Esophagus (tissue), 2 donors: ENCODE results near the gene SERINC2. TPM values are rescaled to one million over a fixed set of nuclear protein-coding genes. Genes with fewer than 3 reads are reported as not detected.

Experiments
- H3K27ac ChIP-seq, 2 donors: one replicate each; pipeline ENCODE4 v1.5.1; 2013; ENCODE audit warnings: low read depth in 2 of 2, mild to moderate bottlenecking in 2 of 2, inconsistent platforms in 1 of 2, low read length in 1 of 2, moderate library complexity in 1 of 2
- H3K27me3 ChIP-seq, 2 donors: one replicate each; pipeline ENCODE4 v1.6.1; 2013; ENCODE audit warnings: low read length in 2 of 2, control low read depth in 1 of 2, mild to moderate bottlenecking in 1 of 2; ENCODE audit not compliant: insufficient read depth in 2 of 2, control insufficient read depth in 1 of 2
- H3K36me3 ChIP-seq, 2 donors: one replicate each; pipeline ENCODE4 v1.6.1; 2013; ENCODE audit warnings: low read length in 1 of 2; ENCODE audit not compliant: control insufficient read depth in 2 of 2, insufficient read depth in 2 of 2
- H3K4me1 ChIP-seq, 2 donors: one replicate each; pipeline ENCODE4 v1.6.1; 2013; ENCODE audit warnings: low read length in 1 of 2; ENCODE audit not compliant: control insufficient read depth in 2 of 2, insufficient read depth in 2 of 2
- H3K4me3 ChIP-seq, 2 donors: one replicate each; pipeline ENCODE4 v1.5.1; 2013; ENCODE audit warnings: low read length in 2 of 2, mild to moderate bottlenecking in 2 of 2, low read depth in 1 of 2, moderate library complexity in 1 of 2
- H3K9me3 ChIP-seq, 2 donors: one replicate each; pipeline ENCODE4 v1.6.1; 2013; ENCODE audit warnings: mild to moderate bottlenecking in 2 of 2, low read depth in 1 of 2, low read length in 1 of 2, moderate library complexity in 1 of 2; ENCODE audit not compliant: control insufficient read depth in 2 of 2, insufficient read depth in 1 of 2
- WGBS, 2 donors: extraction: QIAGEN DNeasy Blood & Tissue Kit; methylation state at CpG; one replicate each; pipeline ENCODE4 v1.1.7; 2013; 5-methylcytosine and 5-hydroxymethylcytosine counted together
- polyA plus RNA-seq, 2 donors: library from polyadenylated mRNA; stranded (reverse); fragments of 200-250 nt; gene quantifications; one replicate each; pipeline ENCODE4 v1.2.3, GENCODE V29; 2013
- donor health status: healthy with polysubstance abuse.
- donor health status: Bipolar disorder and iron deficiency.

SERINC2 gene
- polyA plus RNA-seq, 2 donors, result 84.2 to 119 TPM

- H3K36me3 ChIP-seq, result no peaks in the 10 kb centered on the region
- H3K4me3 ChIP-seq, result no peak overlapping the region
- H3K27me3 ChIP-seq, result no peaks in the 10 kb centered on the region
- no peak overlapping the region for H3K27ac ChIP-seq
- peaks cover 0 to 2% of the 10 kb centered on the region in 2 donors for H3K4me1 ChIP-seq
- WGBS, 2 donors, result 75 to 82% methylated on average over 4 of the region's 4 CpGs
- H3K9me3 ChIP-seq, result no peaks in the 10 kb centered on the region
Observed at GRCh38 chr1:31397360-31398095, 15.5 kb upstream of the SERINC2 start.

GRCh38 chr1:31398246-31398645, 14.8 kb upstream of the SERINC2 start:
- 83 to 88% methylated on average over 2 of the region's 2 CpGs for WGBS, 2 donors
- H3K27me3 ChIP-seq, result no peaks in the 10 kb centered on the region
- no peak overlapping the region for H3K27ac ChIP-seq
- H3K9me3 ChIP-seq, result no peaks in the 10 kb centered on the region
- H3K4me3 ChIP-seq, result no peak overlapping the region
- peaks cover 0 to 2% of the 10 kb centered on the region in 2 donors for H3K4me1 ChIP-seq
- H3K36me3 ChIP-seq, result no peaks in the 10 kb centered on the region

- Histone ChIP-seq H3K27ac (no peak overlapping the region), H3K9me3 (no peaks in the 10 kb centered on the region), H3K4me3 (no peak overlapping the region), H3K27me3 (no peaks in the 10 kb centered on the region), H3K36me3 (no peaks in the 10 kb centered on the region), H3K4me1 (peaks cover 0 to under 1% of the 10 kb centered on the region in 2 donors)
- 50 to 60% methylated on average over 3 of the region's 3 CpGs for WGBS, 2 donors
Observed at GRCh38 chr1:31399976-31400375, 13.0 kb upstream of the SERINC2 start.

- Histone ChIP-seq H3K9me3 (no peaks in the 10 kb centered on the region), H3K36me3 (no peaks in the 10 kb centered on the region), H3K27ac (no peak overlapping the region), H3K27me3 (no peaks in the 10 kb centered on the region), H3K4me3 (no peak overlapping the region), H3K4me1 (no peaks in the 10 kb centered on the region)
- 48% methylated on average over 3 of the region's 3 CpGs for WGBS, 2 donors
Observed at GRCh38 chr1:31400393-31400792, 12.6 kb upstream of the SERINC2 start.

GRCh38 chr1:31401241-31401640, 11.8 kb upstream of the SERINC2 start:
- Histone ChIP-seq H3K27ac (no peak overlapping the region), H3K4me3 (no peak overlapping the region), H3K36me3 (no peaks in the 10 kb centered on the region), H3K27me3 (no peaks in the 10 kb centered on the region), H3K9me3 (no peaks in the 10 kb centered on the region), H3K4me1 (no peaks in the 10 kb centered on the region)
- WGBS, 2 donors, result 42 to 48% methylated on average over 2 of the region's 2 CpGs

GRCh38 chr1:31405578-31406245, 7.3 kb upstream of the SERINC2 start:
- Histone ChIP-seq H3K36me3 (no peaks in the 10 kb centered on the region), H3K27me3 (no peaks in the 10 kb centered on the region), H3K4me3 (no peak overlapping the region), H3K27ac (no peak overlapping the region), H3K9me3 (no peaks in the 10 kb centered on the region), H3K4me1 (no peaks in the 10 kb centered on the region)
- WGBS, 2 donors, result 57 to 65% methylated on average over 6 of the region's 6 CpGs

GRCh38 chr1:31407029-31407626, 5.9 kb upstream of the SERINC2 start:
- Histone ChIP-seq H3K4me1 (no peaks in the 10 kb centered on the region), H3K27me3 (no peaks in the 10 kb centered on the region), H3K36me3 (no peaks in the 10 kb centered on the region), H3K27ac (no peak overlapping the region), H3K4me3 (no peak overlapping the region), H3K9me3 (no peaks in the 10 kb centered on the region)
- 82 to 86% methylated on average over 16 to 18 of the region's 18 CpGs for WGBS, 2 donors

GRCh38 chr1:31408788-31409318, 4.2 kb upstream of the SERINC2 start:
- Histone ChIP-seq H3K27ac (no peak overlapping the region), H3K9me3 (no peaks in the 10 kb centered on the region), H3K4me1 (peaks cover 0 to 3% of the 10 kb centered on the region in 2 donors), H3K27me3 (no peaks in the 10 kb centered on the region), H3K4me3 (no peak overlapping the region), H3K36me3 (no peaks in the 10 kb centered on the region)
- WGBS, 2 donors, result 73 to 87% methylated on average over 5 of the region's 5 CpGs

- H3K4me3 ChIP-seq, result no peak overlapping the region
- H3K27ac ChIP-seq, result no peak overlapping the region
- H3K4me1 ChIP-seq, result peaks cover 0 to 6% of the 10 kb centered on the region in 2 donors
- no peaks in the 10 kb centered on the region for H3K9me3 ChIP-seq
- H3K27me3 ChIP-seq, result no peaks in the 10 kb centered on the region
- 51 to 54% methylated on average over 6 of the region's 6 CpGs for WGBS, 2 donors
- no peaks in the 10 kb centered on the region for H3K36me3 ChIP-seq
Observed at GRCh38 chr1:31409946-31410858, 2.8 kb upstream of the SERINC2 start.
